ENCODE measurements around the gene MOSPD2. TPM values are rescaled to one million over a fixed set of nuclear protein-coding genes. Genes with fewer than 3 reads are reported as not detected.

MOSPD2 gene
- total RNA-seq, 1 donor from 2014 or later, result 13.9 TPM

- TF ChIP-seq EZH2 (IDR thresholded peaks at IDR 0.05; ENCODE audit: insufficient read depth, low read length) (no peak), CTCF (IDR thresholded peaks at IDR 0.05; ENCODE audit: insufficient read depth, low read depth, low read length) (no peak)
- no peaks in the 10 kb centered on the region for H3K9me3 ChIP-seq (ENCODE audit: insufficient read depth, low read depth, low read length)
- H3K27ac ChIP-seq (ENCODE audit: low read depth, low read length), result no peak overlapping the region
- FAIRE-seq (no peak), DNase-seq (ENCODE audit: low read depth) (no peak)
- H3K36me3 ChIP-seq (ENCODE audit: insufficient read depth, low read length), result no peaks in the 10 kb centered on the region
- Mint-ChIP-seq H3K9me3 (ENCODE audit: unreplicated experiment) (no peaks in the 10 kb centered on the region), H3K27ac (ENCODE audit: unreplicated experiment) (no peak overlapping the region), H3K4me3 (ENCODE audit: unreplicated experiment) (no peak overlapping the region), H3K4me1 (ENCODE audit: low read depth, unreplicated experiment) (peaks cover 6% of the 10 kb centered on the region), H3K27me3 (ENCODE audit: low read depth, unreplicated experiment) (no peaks in the 10 kb centered on the region), H3K36me3 (ENCODE audit: low read depth, unreplicated experiment) (no peaks in the 10 kb centered on the region)
- no peak overlapping the region for H3K9ac ChIP-seq (ENCODE audit: low read length)
- no peaks in the 10 kb centered on the region for H3K79me2 ChIP-seq (ENCODE audit: insufficient read depth, low read length)
- H3K4me2 ChIP-seq (ENCODE audit: low read length), result no peak overlapping the region
- H3K4me3 ChIP-seq (ENCODE audit: insufficient read depth, low read depth, low read length), result no peak overlapping the region
- H2AFZ ChIP-seq (ENCODE audit: low read depth, low read length), result no peak overlapping the region
- H3K27me3 ChIP-seq (ENCODE audit: insufficient read depth, low read length), result no peaks in the 10 kb centered on the region
- H3K4me1 ChIP-seq (ENCODE audit: insufficient read depth, low read length), result no peaks in the 10 kb centered on the region
- no peaks in the 10 kb centered on the region for H4K20me1 ChIP-seq (ENCODE audit: insufficient read depth, low read length)
Measured at GRCh38 chrX:14942341-14942740, 69.1 kb downstream of the MOSPD2 start.

DNA sequence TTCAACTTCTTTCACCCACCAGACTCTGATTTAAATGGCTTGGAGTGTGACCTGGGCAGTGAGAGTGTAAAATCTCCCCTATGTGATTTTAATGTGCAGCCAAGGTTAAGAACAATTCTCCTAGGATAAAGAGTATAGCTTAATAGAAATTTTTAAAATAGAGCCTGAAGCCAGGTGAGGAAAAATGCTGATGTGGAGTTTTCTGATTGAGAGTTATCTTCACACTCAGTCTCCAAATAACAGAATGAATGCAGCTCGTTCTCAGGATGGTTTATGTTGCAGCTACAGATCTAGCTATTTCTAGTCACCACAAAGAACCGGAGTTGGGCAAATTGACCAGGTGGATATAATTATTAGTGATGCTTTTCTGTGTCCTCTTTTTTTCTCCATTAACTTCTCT lies 70.7 kb downstream of the MOSPD2 start:
- Mint-ChIP-seq H3K27ac (ENCODE audit: unreplicated experiment) (no peak overlapping the region), H3K9me3 (ENCODE audit: unreplicated experiment) (no peaks in the 10 kb centered on the region), H3K4me3 (ENCODE audit: unreplicated experiment) (no peak overlapping the region), H3K27me3 (ENCODE audit: low read depth, unreplicated experiment) (no peaks in the 10 kb centered on the region), H3K4me1 (ENCODE audit: low read depth, unreplicated experiment) (peaks cover 2% of the 10 kb centered on the region), H3K36me3 (ENCODE audit: low read depth, unreplicated experiment) (no peaks in the 10 kb centered on the region)
- Histone ChIP-seq H2AFZ (ENCODE audit: low read depth, low read length) (no peak overlapping the region), H3K4me2 (ENCODE audit: low read length) (no peak overlapping the region), H3K27me3 (ENCODE audit: insufficient read depth, low read length) (no peaks in the 10 kb centered on the region), H3K36me3 (ENCODE audit: insufficient read depth, low read length) (no peaks in the 10 kb centered on the region), H3K27ac (ENCODE audit: low read depth, low read length) (no peak overlapping the region), H3K9ac (ENCODE audit: low read length) (no peak overlapping the region), H4K20me1 (ENCODE audit: insufficient read depth, low read length) (no peaks in the 10 kb centered on the region), H3K4me1 (ENCODE audit: insufficient read depth, low read length) (no peaks in the 10 kb centered on the region), H3K9me3 (ENCODE audit: insufficient read depth, low read depth, low read length) (no peaks in the 10 kb centered on the region), H3K79me2 (ENCODE audit: insufficient read depth, low read length) (no peaks in the 10 kb centered on the region), H3K4me3 (ENCODE audit: insufficient read depth, low read depth, low read length) (no peak overlapping the region)
- DNase-seq (ENCODE audit: low read depth) (no peak), FAIRE-seq (peak; percentile 76)
- TF ChIP-seq CTCF (IDR thresholded peaks at IDR 0.05; ENCODE audit: insufficient read depth, low read depth, low read length) (no peak), EZH2 (IDR thresholded peaks at IDR 0.05; ENCODE audit: insufficient read depth, low read length) (no peak)

- H3K27me3 ChIP-seq (ENCODE audit: insufficient read depth, low read length), result no peaks in the 10 kb centered on the region
- no peak overlapping the region for H2AFZ ChIP-seq (ENCODE audit: low read depth, low read length)
- Mint-ChIP-seq H3K36me3 (ENCODE audit: low read depth, unreplicated experiment) (no peaks in the 10 kb centered on the region), H3K4me1 (ENCODE audit: low read depth, unreplicated experiment) (no peaks in the 10 kb centered on the region), H3K9me3 (ENCODE audit: unreplicated experiment) (no peaks in the 10 kb centered on the region), H3K27ac (ENCODE audit: unreplicated experiment) (no peak overlapping the region), H3K27me3 (ENCODE audit: low read depth, unreplicated experiment) (no peaks in the 10 kb centered on the region), H3K4me3 (ENCODE audit: unreplicated experiment) (no peak overlapping the region)
- no peaks in the 10 kb centered on the region for H3K9me3 ChIP-seq (ENCODE audit: insufficient read depth, low read depth, low read length)
- no peak for TF ChIP-seq CTCF (IDR thresholded peaks at IDR 0.05; ENCODE audit: insufficient read depth, low read depth, low read length)
- no peak for TF ChIP-seq EZH2 (IDR thresholded peaks at IDR 0.05; ENCODE audit: insufficient read depth, low read length)
- no peaks in the 10 kb centered on the region for H4K20me1 ChIP-seq (ENCODE audit: insufficient read depth, low read length)
- no peaks in the 10 kb centered on the region for H3K4me1 ChIP-seq (ENCODE audit: insufficient read depth, low read length)
- H3K36me3 ChIP-seq (ENCODE audit: insufficient read depth, low read length), result no peaks in the 10 kb centered on the region
- no peak for DNase-seq (ENCODE audit: low read depth)
- no peaks in the 10 kb centered on the region for H3K79me2 ChIP-seq (ENCODE audit: insufficient read depth, low read length)
- no peak overlapping the region for H3K4me2 ChIP-seq (ENCODE audit: low read length)
- no peak overlapping the region for H3K27ac ChIP-seq (ENCODE audit: low read depth, low read length)
- FAIRE-seq, result peak; percentile 60
- no peak overlapping the region for H3K9ac ChIP-seq (ENCODE audit: low read length)
- no peak overlapping the region for H3K4me3 ChIP-seq (ENCODE audit: insufficient read depth, low read depth, low read length)
Measured at GRCh38 chrX:14946606-14947155, 73.5 kb downstream of the MOSPD2 start.

All from astrocyte (in vitro differentiated cells and primary cell).